ENCODE data around the gene MEFV.

The MEFV gene

GRCh38 chr16:3256146-3256865 lies at the start of gene MEFV:
Gene MEFV, minus strand, starts transcription at chr16:3256633. Its CDS starts 46 bp downstream, at chr16:3256587.
- Histone ChIP-seq H3K9me3 (0 out of 2 replicates have a peak, but pooled peaks cover 2% of the 10 kb centered on the region), H3K4me1 (no peaks in the 10 kb centered on the region), H3K27me3 (ENCODE audit: low read depth) (peaks cover 4% of the 10 kb centered on the region; the same call in 1 of the 2 replicates), H3K36me3 (replicated peaks) (no peaks in the 10 kb centered on the region), H3K4me3 (no peak within 1 kb of the TSS)
- in situ Hi-C loops (cut with MboI; ENCODE audit: low sequenced_read_pairs) = no loop called here
- DNase-seq (ENCODE audit: low spot score in 2 of 2) = no peak

GRCh38 chr16:3306078-3306477 lies 49.6 kb upstream of the MEFV start:
- no peak for DNase-seq (ENCODE audit: low spot score in 2 of 2)
- in situ Hi-C loops (cut with MboI; ENCODE audit: low sequenced_read_pairs) = no loop called here
- H3K9me3 ChIP-seq = peaks cover 17% of the 10 kb centered on the region
- peak overlapping the region; percentile 62 for H3K4me3 ChIP-seq
- peaks cover 10% of the 10 kb centered on the region for H3K36me3 ChIP-seq (replicated peaks)
- H3K27me3 ChIP-seq (ENCODE audit: low read depth) = no peaks in the 10 kb centered on the region
- peaks cover 12% of the 10 kb centered on the region for H3K4me1 ChIP-seq

GRCh38 chr16:3305109-3306068 lies 49.0 kb upstream of the MEFV start, which contains the start of the genes TIGD7 and ZNF75A:
Gene TIGD7, minus strand, starts transcription at chr16:3305430. Its CDS starts 4,816 bp downstream, at chr16:3300614.
Gene ZNF75A, plus strand, starts transcription at chr16:3305497. Its CDS starts 2,932 bp downstream, at chr16:3308429.
- DNase-seq (ENCODE audit: low spot score in 2 of 2) = peak; percentile 77 to 84
- Histone ChIP-seq H3K9me3 (peaks cover 17% of the 10 kb centered on the region), H3K4me3 (peak within 1 kb of the TSS; percentile 62), H3K4me1 (peaks cover 12% of the 10 kb centered on the region), H3K27me3 (ENCODE audit: low read depth) (no peaks in the 10 kb centered on the region), H3K36me3 (replicated peaks) (peaks cover 10% of the 10 kb centered on the region)
- in situ Hi-C loops (cut with MboI; ENCODE audit: low sequenced_read_pairs) = no loop called here

GRCh38 chr16:3304370-3304769 lies 47.9 kb upstream of the MEFV start:
- in situ Hi-C loops (cut with MboI; ENCODE audit: low sequenced_read_pairs) = no loop called here
- no peaks in the 10 kb centered on the region for H3K27me3 ChIP-seq (ENCODE audit: low read depth)
- H3K4me1 ChIP-seq = peaks cover 12% of the 10 kb centered on the region
- no peak overlapping the region for H3K4me3 ChIP-seq
- peaks cover 17% of the 10 kb centered on the region for H3K9me3 ChIP-seq
- peaks cover 10% of the 10 kb centered on the region for H3K36me3 ChIP-seq (replicated peaks)
- no peak for DNase-seq (ENCODE audit: low spot score in 2 of 2)

- no peak overlapping the region for H3K4me3 ChIP-seq
- no peaks in the 10 kb centered on the region for H3K27me3 ChIP-seq (ENCODE audit: low read depth)
- H3K36me3 ChIP-seq (replicated peaks) = peaks cover 22% of the 10 kb centered on the region
- H3K4me1 ChIP-seq = no peaks in the 10 kb centered on the region
- peaks cover 10% of the 10 kb centered on the region for H3K9me3 ChIP-seq
- DNase-seq (ENCODE audit: low spot score in 2 of 2) = no peak
- in situ Hi-C loops (cut with MboI; ENCODE audit: low sequenced_read_pairs) = no loop called here
Measured at GRCh38 chr16:3295783-3296182, 39.4 kb upstream of the MEFV start.

- in situ Hi-C loops (cut with MboI; ENCODE audit: low sequenced_read_pairs) = no loop called here
- Histone ChIP-seq H3K4me1 (no peaks in the 10 kb centered on the region), H3K4me3 (no peak overlapping the region), H3K27me3 (ENCODE audit: low read depth) (no peaks in the 10 kb centered on the region), H3K9me3 (peaks cover 15% of the 10 kb centered on the region), H3K36me3 (replicated peaks) (peaks cover 28% of the 10 kb centered on the region)
- DNase-seq (ENCODE audit: low spot score in 2 of 2) = no peak
Measured at GRCh38 chr16:3295209-3295608, 38.8 kb upstream of the MEFV start.

- H3K4me3 ChIP-seq = no peak overlapping the region
- peaks cover 51% of the 10 kb centered on the region for H3K36me3 ChIP-seq (replicated peaks)
- no peaks in the 10 kb centered on the region for H3K4me1 ChIP-seq
- in situ Hi-C loops (cut with MboI; ENCODE audit: low sequenced_read_pairs) = no loop called here
- H3K9me3 ChIP-seq = peaks cover 35% of the 10 kb centered on the region
- DNase-seq (ENCODE audit: low spot score in 2 of 2) = no peak
- H3K27me3 ChIP-seq (ENCODE audit: low read depth) = no peaks in the 10 kb centered on the region
Measured at GRCh38 chr16:3292604-3293003, 36.2 kb upstream of the MEFV start.

GRCh38 chr16:3289998-3290673 lies 33.7 kb upstream of the MEFV start:
- Histone ChIP-seq H3K4me3 (no peak overlapping the region), H3K9me3 (peaks cover 35% of the 10 kb centered on the region), H3K36me3 (replicated peaks) (peaks cover 76% of the 10 kb centered on the region), H3K4me1 (peaks cover 2% of the 10 kb centered on the region), H3K27me3 (ENCODE audit: low read depth) (no peaks in the 10 kb centered on the region)
- no peak for DNase-seq (ENCODE audit: low spot score in 2 of 2)
- in situ Hi-C loops (cut with MboI; ENCODE audit: low sequenced_read_pairs) = no loop called here

GRCh38 chr16:3285131-3285530 lies 28.7 kb upstream of the MEFV start:
- Histone ChIP-seq H3K4me3 (peak overlapping the region; percentile 74), H3K4me1 (peaks cover 14% of the 10 kb centered on the region), H3K36me3 (replicated peaks) (peaks cover 55% of the 10 kb centered on the region), H3K9me3 (peaks cover 24% of the 10 kb centered on the region), H3K27me3 (ENCODE audit: low read depth) (no peaks in the 10 kb centered on the region)
- in situ Hi-C loops (cut with MboI; ENCODE audit: low sequenced_read_pairs) = no loop called here
- no peak for DNase-seq (ENCODE audit: low spot score in 2 of 2)

GRCh38 chr16:3283543-3284447 lies 27.4 kb upstream of the MEFV start:
- no peaks in the 10 kb centered on the region for H3K27me3 ChIP-seq (ENCODE audit: low read depth)
- in situ Hi-C loops (cut with MboI; ENCODE audit: low sequenced_read_pairs) = no loop called here
- H3K4me3 ChIP-seq = peak overlapping the region; percentile 74
- DNase-seq (ENCODE audit: low spot score in 2 of 2) = no peak
- peaks cover 14% of the 10 kb centered on the region for H3K4me1 ChIP-seq
- H3K36me3 ChIP-seq (replicated peaks) = peaks cover 42% of the 10 kb centered on the region
- H3K9me3 ChIP-seq = peaks cover 11% of the 10 kb centered on the region

GRCh38 chr16:3282730-3283542 lies 26.5 kb upstream of the MEFV start, which contains the start of gene ZNF263:
Gene ZNF263, plus strand, starts transcription at chr16:3283491. Its CDS starts 328 bp downstream, at chr16:3283819.
- peaks cover 3% of the 10 kb centered on the region; the same call in 1 of the 2 replicates for H3K27me3 ChIP-seq (ENCODE audit: low read depth)
- peaks cover 34% of the 10 kb centered on the region for H3K36me3 ChIP-seq (replicated peaks)
- H3K4me1 ChIP-seq = peaks cover 14% of the 10 kb centered on the region
- in situ Hi-C loops (cut with MboI; ENCODE audit: low sequenced_read_pairs) = no loop called here
- DNase-seq (ENCODE audit: low spot score in 2 of 2) = peak; percentile 96 to 97
- peak within 1 kb of the TSS; percentile 74 for H3K4me3 ChIP-seq
- H3K9me3 ChIP-seq = 0 out of 2 replicates have a peak, but pooled peaks cover 4% of the 10 kb centered on the region
